Measurements from ENCODE around the gene LEP. TPM values are rescaled to one million over a fixed set of nuclear protein-coding genes. Genes with fewer than 3 reads are reported as not detected.

Gene LEP
- total RNA-seq, 1 donor from 2014 or later, result not detected

DNA sequence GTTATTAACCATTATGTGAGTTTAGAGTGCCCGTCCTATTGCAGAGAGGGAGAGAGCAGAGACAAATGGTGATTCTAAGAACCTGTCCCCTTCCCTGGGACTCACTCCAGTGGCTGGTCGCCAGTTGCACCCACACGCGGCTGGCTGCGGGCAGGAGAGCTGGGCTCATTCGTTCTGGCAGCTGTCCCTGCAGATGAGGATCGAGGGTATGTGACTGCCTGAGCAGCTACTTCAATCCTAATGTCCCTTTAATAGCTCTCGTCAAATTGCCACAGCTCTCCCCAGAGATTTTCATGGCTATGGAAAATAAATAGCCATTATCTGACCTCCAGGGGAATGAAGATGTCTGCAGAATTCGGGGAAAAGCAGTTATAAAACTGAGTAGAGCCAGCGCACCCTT is 61.1 kb downstream of the LEP start:
- TF ChIP-seq, protein P1, sequence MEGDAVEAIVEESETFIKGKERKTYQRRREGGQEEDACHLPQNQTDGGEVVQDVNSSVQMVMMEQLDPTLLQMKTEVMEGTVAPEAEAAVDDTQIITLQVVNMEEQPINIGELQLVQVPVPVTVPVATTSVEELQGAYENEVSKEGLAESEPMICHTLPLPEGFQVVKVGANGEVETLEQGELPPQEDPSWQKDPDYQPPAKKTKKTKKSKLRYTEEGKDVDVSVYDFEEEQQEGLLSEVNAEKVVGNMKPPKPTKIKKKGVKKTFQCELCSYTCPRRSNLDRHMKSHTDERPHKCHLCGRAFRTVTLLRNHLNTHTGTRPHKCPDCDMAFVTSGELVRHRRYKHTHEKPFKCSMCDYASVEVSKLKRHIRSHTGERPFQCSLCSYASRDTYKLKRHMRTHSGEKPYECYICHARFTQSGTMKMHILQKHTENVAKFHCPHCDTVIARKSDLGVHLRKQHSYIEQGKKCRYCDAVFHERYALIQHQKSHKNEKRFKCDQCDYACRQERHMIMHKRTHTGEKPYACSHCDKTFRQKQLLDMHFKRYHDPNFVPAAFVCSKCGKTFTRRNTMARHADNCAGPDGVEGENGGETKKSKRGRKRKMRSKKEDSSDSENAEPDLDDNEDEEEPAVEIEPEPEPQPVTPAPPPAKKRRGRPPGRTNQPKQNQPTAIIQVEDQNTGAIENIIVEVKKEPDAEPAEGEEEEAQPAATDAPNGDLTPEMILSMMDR (conservative IDR thresholded peaks at IDR 0.05; ENCODE audit: low read depth, low read length), result no peak
- H3K4me3 ChIP-seq (ENCODE audit: low read depth, low read length), result no peak overlapping the region
- DNase-seq (ENCODE audit: low read depth), result no peak

DNA sequence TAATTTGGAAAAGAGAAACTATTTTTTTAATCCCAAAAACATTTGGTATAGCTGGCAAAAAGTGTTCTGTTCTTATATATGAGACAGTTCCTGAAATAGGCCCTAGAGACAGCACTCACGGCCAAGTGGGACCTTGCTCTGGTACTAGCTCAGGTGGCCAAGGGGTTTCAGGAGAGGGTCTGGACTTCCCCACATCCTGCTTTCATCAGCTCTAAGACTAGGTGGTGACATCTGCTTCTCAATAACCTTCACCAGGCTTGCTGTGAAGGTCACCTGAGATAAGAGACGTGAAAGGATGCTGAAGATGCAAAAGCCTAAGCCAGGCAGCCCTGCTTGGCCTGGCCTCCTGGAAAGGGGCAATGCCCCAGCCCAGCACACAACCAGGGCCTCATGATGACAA is 62.1 kb downstream of the LEP start:
- DNase-seq (ENCODE audit: low read depth), result no peak
- H3K4me3 ChIP-seq (ENCODE audit: low read depth, low read length), result no peak overlapping the region
- TF ChIP-seq, protein P1 (conservative IDR thresholded peaks at IDR 0.05; ENCODE audit: low read depth, low read length), result no peak

DNA sequence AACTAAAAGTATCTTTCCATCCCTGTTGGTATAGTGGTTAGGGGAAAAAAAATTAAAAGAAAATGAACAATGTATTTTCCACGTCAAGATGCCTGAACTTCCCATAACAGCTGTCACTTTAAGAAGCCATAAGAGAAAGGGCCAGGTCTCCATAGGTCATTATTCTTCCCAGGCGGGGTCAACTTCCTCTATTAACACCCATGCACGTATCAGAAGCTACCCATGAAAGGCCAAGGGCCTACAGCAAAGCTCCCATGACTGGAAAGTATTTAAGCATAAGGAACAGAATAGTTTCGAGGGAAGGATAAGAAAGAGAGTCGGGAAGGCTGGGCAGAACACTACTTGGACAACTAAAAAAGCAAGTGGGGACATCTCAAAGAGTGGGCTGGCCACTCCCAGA is 62.6 kb downstream of the LEP start:
- no peak for DNase-seq (ENCODE audit: low read depth)
- TF ChIP-seq, protein P1 (conservative IDR thresholded peaks at IDR 0.05; ENCODE audit: low read depth, low read length), result no peak
- H3K4me3 ChIP-seq (ENCODE audit: low read depth, low read length), result no peak overlapping the region

DNA sequence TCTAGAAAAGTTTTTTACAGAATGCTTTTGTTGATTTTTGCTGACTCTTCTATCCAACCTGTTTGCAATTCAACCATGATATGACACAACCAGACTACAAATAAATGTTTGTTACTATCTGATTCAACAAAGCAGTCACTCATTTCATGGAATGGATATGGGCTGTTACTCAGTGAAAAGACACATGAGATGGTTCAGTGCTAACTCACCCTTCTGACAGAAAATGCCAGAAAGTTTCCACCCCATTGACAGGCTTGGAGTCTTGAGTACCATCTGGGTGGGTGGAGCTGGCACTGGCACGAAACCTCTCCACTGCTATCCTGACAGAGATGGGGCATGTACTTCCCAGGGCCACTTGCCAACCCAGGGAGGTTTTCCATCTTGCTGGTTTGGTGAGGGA is 63.1 kb downstream of the LEP start:
- H3K4me3 ChIP-seq (ENCODE audit: low read depth, low read length), result no peak overlapping the region
- TF ChIP-seq, protein P1 (conservative IDR thresholded peaks at IDR 0.05; ENCODE audit: low read depth, low read length), result no peak
- DNase-seq (ENCODE audit: low read depth), result no peak

DNA sequence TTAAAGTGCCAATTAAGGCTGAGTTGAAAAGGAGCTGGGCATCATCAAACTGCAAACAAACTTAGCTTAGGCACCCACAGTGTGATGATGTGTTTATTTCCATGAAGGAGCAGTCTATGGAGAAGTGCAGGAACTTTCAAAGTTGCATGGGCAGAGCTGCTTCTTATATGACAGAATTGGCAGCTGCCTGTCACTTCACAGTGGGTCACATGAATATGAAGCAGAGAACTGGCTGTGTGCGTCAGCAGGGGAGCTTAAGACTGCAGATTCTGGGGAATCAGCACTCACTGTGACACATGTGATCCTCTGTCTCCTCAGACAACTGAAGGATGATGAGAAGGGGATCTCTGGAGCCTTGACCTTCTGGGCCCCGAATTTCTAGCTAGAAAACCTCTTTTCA is 66.0 kb downstream of the LEP start:
- TF ChIP-seq, protein P1 (conservative IDR thresholded peaks at IDR 0.05; ENCODE audit: low read depth, low read length), result no peak
- DNase-seq (ENCODE audit: low read depth), result no peak
- H3K4me3 ChIP-seq (ENCODE audit: low read depth, low read length), result no peak overlapping the region

Other genes starting within 250 kb of the LEP start
- 1.1 and 1.3 TPM in 2 replicates for gene LRRC4, start 209.8 kb upstream of the LEP start, total RNA-seq
- 22.1 and 31.3 TPM in 2 replicates for gene RBM28, start 102.6 kb downstream of the LEP start, total RNA-seq
- 1.3 TPM in 1 of 2 replicates, not detected in the other for gene PRRT4, start 120.4 kb downstream of the LEP start, total RNA-seq
- 64.3 and 89.3 TPM in 2 replicates for gene IMPDH1, start 168.7 kb downstream of the LEP start, total RNA-seq
- 21.6 and 33.7 TPM in 2 replicates for gene HILPDA, start 214.6 kb downstream of the LEP start, total RNA-seq
- gene METTL2B, start 235.5 kb downstream of the LEP start, total RNA-seq, result 39.6 and 39.9 TPM in 2 replicates

Data from epithelial cell of proximal tubule (primary cell).